Upper lobe of right lung (tissue), 1 donor: ENCODE measurements around the gene SRPK1. TPM values are rescaled to one million over a fixed set of nuclear protein-coding genes. Genes with fewer than 3 reads are reported as not detected.

Source experiments
- ATAC-seq: fragments of 200-7000 bp; cut with Tn5 transposase; one replicate; pipeline ENCODE4 v1.9.1; 2020; ENCODE audit warnings: mild to moderate bottlenecking, moderate library complexity
- DNase-seq: peaks from one replicate; pipeline ENCODE4 v3.0.0-alpha.2; 2020
- H3K27ac ChIP-seq: fragments of 200-600 bp; one replicate; pipeline ENCODE4 v1.8.0; 2022
- H3K27me3 ChIP-seq: fragments of 200-600 bp; one replicate; pipeline ENCODE4 v1.8.0; 2022; ENCODE audit warnings: mild to moderate bottlenecking
- H3K36me3 ChIP-seq: fragments of 200-600 bp; one replicate; pipeline ENCODE4 v1.8.0; 2022
- H3K4me1 ChIP-seq: fragments of 200-600 bp; one replicate; pipeline ENCODE4 v1.8.0; 2022
- H3K4me3 ChIP-seq: fragments of 200-600 bp; one replicate; pipeline ENCODE4 v1.8.0; 2022; ENCODE audit warnings: mild to moderate bottlenecking
- H3K9me3 ChIP-seq: fragments of 200-600 bp; one replicate; pipeline ENCODE4 v1.8.0; 2022
- CTCF ChIP-seq: fragments of 200-600 bp; IDR thresholded peaks from one replicate; pipeline ENCODE4 v1.8.0; 2022; ENCODE audit warnings: antibody characterized with exemption
- intact Hi-C: fragments of 100-400 bp; cut with DNase I; formaldehyde crosslinking; loops from one replicate; pipeline ENCODE4 v1.11.0; 2022
- total RNA-seq: library from RNA; stranded (reverse); fragmentation: NEBNext Ultra II Directional; extraction: Animal tissue kit (Norgen Biotek cat#: 25700); gene quantifications from one replicate; pipeline ENCODE4 v1.2.1, GENCODE V29; 2021
- donor health status: DM: no; HTN: yes; CAD: no; lungs with severe emphysema.

Gene SRPK1
- total RNA-seq, 1 donor from 2014 or later, result 40.6 TPM

- Histone ChIP-seq H3K36me3 (no peaks in the 10 kb centered on the region), H3K27ac (no peak overlapping the region), H3K4me3 (no peak overlapping the region), H3K4me1 (no peaks in the 10 kb centered on the region), H3K9me3 (no peaks in the 10 kb centered on the region), H3K27me3 (no peaks in the 10 kb centered on the region)
- DNase-seq (no peak), ATAC-seq (no peak)
- TF ChIP-seq CTCF, result no peak
- intact Hi-C loops, result no loop called here
These were observed 20.4 kb downstream of the SRPK1 start for GRCh38 chr6:35900448-35900847.

GRCh38 chr6:35898003-35898402 lies 22.9 kb downstream of the SRPK1 start:
- Histone ChIP-seq H3K4me1 (no peaks in the 10 kb centered on the region), H3K27ac (no peak overlapping the region), H3K9me3 (no peaks in the 10 kb centered on the region), H3K27me3 (no peaks in the 10 kb centered on the region), H3K4me3 (no peak overlapping the region), H3K36me3 (no peaks in the 10 kb centered on the region)
- ATAC-seq (no peak), DNase-seq (no peak)
- TF ChIP-seq CTCF, result no peak
- intact Hi-C loops, result no loop called here

GRCh38 chr6:35897486-35897885 lies 23.4 kb downstream of the SRPK1 start:
- Histone ChIP-seq H3K4me3 (no peak overlapping the region), H3K27me3 (no peaks in the 10 kb centered on the region), H3K36me3 (no peaks in the 10 kb centered on the region), H3K27ac (no peak overlapping the region), H3K9me3 (no peaks in the 10 kb centered on the region), H3K4me1 (no peaks in the 10 kb centered on the region)
- TF ChIP-seq CTCF, result no peak
- DNase-seq, result no peak
- no peak for ATAC-seq
- intact Hi-C loops, result no loop called here

GRCh38 chr6:35897036-35897435 lies 23.9 kb downstream of the SRPK1 start:
- no peak overlapping the region for H3K4me3 ChIP-seq
- no peaks in the 10 kb centered on the region for H3K27me3 ChIP-seq
- DNase-seq (no peak), ATAC-seq (no peak)
- TF ChIP-seq CTCF, result no peak
- no peaks in the 10 kb centered on the region for H3K36me3 ChIP-seq
- no peaks in the 10 kb centered on the region for H3K4me1 ChIP-seq
- no peak overlapping the region for H3K27ac ChIP-seq
- no peaks in the 10 kb centered on the region for H3K9me3 ChIP-seq
- intact Hi-C loops, result no loop called here

GRCh38 chr6:35896228-35896627 lies 24.7 kb downstream of the SRPK1 start:
- Histone ChIP-seq H3K9me3 (no peaks in the 10 kb centered on the region), H3K4me3 (no peak overlapping the region), H3K36me3 (no peaks in the 10 kb centered on the region), H3K4me1 (no peaks in the 10 kb centered on the region), H3K27me3 (no peaks in the 10 kb centered on the region), H3K27ac (no peak overlapping the region)
- intact Hi-C loops, result no loop called here
- no peak for ATAC-seq
- TF ChIP-seq CTCF, result no peak
- no peak for DNase-seq

GRCh38 chr6:35895560-35895959 lies 25.3 kb downstream of the SRPK1 start:
- no peak for ATAC-seq
- H3K27ac ChIP-seq, result no peak overlapping the region
- H3K4me1 ChIP-seq, result no peaks in the 10 kb centered on the region
- no peak for TF ChIP-seq CTCF
- no peaks in the 10 kb centered on the region for H3K27me3 ChIP-seq
- H3K9me3 ChIP-seq, result no peaks in the 10 kb centered on the region
- DNase-seq, result no peak
- H3K4me3 ChIP-seq, result no peak overlapping the region
- intact Hi-C loops, result no loop called here
- H3K36me3 ChIP-seq, result no peaks in the 10 kb centered on the region
